Stimulated activated memory B cell treated with anti-CD40 and anti-IgM and Interleukin-4, amounts not matched to agents 10 μg/mL and 1 μg/mL and 100 μg/mL, for 72 hours (primary cell): ENCODE data around the gene SLC47A2.
A peak's percentile ranks its signal among the peaks of the same experiment; 100 is the strongest.

Source experiments
- ATAC-seq: fragments of 150-1000 bp; cut with Tn5 transposase; 2 replicates; pipeline ENCODE4 v1.10.0; 2021
- H3K27ac Mint-ChIP-seq: one replicate; pipeline ENCODE4 v1.8.0; 2022; ENCODE audit warnings: mild to moderate bottlenecking, mixed read lengths
- H3K27me3 Mint-ChIP-seq: one replicate; pipeline ENCODE4 v1.8.0; 2022; ENCODE audit warnings: mixed read lengths
- H3K36me3 Mint-ChIP-seq: one replicate; pipeline ENCODE4 v1.8.0; 2022; ENCODE audit warnings: mixed read lengths
- H3K4me1 Mint-ChIP-seq: one replicate; pipeline ENCODE4 v1.8.0; 2022; ENCODE audit warnings: mixed read lengths
- H3K4me3 Mint-ChIP-seq: one replicate; pipeline ENCODE4 v1.8.0; 2022; ENCODE audit warnings: mild to moderate bottlenecking, moderate library complexity, mixed read lengths
- H3K9me3 Mint-ChIP-seq: one replicate; pipeline ENCODE4 v1.8.0; 2022; ENCODE audit warnings: mixed read lengths

SLC47A2 gene

GRCh38 chr17:19752216-19753050 is 36.0 kb upstream of the SLC47A2 start:
- peaks cover 21% of the 10 kb centered on the region for H3K27me3 Mint-ChIP-seq
- no peak overlapping the region for H3K4me3 Mint-ChIP-seq
- H3K36me3 Mint-ChIP-seq = no peaks in the 10 kb centered on the region
- H3K9me3 Mint-ChIP-seq = no peaks in the 10 kb centered on the region
- peak overlapping the region; percentile 40 for H3K27ac Mint-ChIP-seq
- H3K4me1 Mint-ChIP-seq = peaks cover 52% of the 10 kb centered on the region
- ATAC-seq = no peak

GRCh38 chr17:19750835-19751234 is 34.5 kb upstream of the SLC47A2 start:
- H3K27me3 Mint-ChIP-seq = peaks cover 21% of the 10 kb centered on the region
- ATAC-seq = no peak
- H3K36me3 Mint-ChIP-seq = no peaks in the 10 kb centered on the region
- no peak overlapping the region for H3K27ac Mint-ChIP-seq
- H3K9me3 Mint-ChIP-seq = no peaks in the 10 kb centered on the region
- H3K4me1 Mint-ChIP-seq = peaks cover 39% of the 10 kb centered on the region
- H3K4me3 Mint-ChIP-seq = no peak overlapping the region

DNA sequence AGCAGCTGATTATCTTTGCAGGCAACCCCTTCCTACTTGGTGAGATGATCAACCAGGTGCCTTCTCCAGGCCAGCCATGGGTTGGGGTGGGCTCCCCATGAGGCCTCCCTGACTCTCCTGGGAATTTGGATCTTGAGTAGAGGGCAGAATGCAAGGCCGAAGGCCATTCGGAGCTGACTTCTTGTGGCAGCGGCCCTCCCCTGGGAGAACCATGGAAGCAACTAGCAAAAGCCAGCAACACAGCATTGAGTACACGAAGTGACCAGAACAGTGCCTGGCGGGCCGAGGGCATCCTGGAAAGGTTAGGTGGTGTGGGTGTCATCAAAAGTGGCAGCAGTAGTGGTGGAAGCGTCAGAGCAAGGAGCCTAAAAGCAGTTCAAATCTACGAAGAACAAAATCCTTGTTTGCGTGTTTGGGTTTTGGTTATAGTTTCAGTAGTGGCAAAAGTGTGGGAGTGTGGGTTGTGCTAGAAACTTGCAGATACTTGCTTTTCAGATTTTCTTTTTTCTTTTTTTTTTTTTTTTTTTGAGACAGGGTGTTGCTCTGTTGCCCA is 33.7 kb upstream of the SLC47A2 start:
- ATAC-seq = no peak
- no peaks in the 10 kb centered on the region for H3K36me3 Mint-ChIP-seq
- peaks cover 35% of the 10 kb centered on the region for H3K4me1 Mint-ChIP-seq
- H3K27ac Mint-ChIP-seq = no peak overlapping the region
- H3K27me3 Mint-ChIP-seq = peaks cover 21% of the 10 kb centered on the region
- H3K9me3 Mint-ChIP-seq = no peaks in the 10 kb centered on the region
- H3K4me3 Mint-ChIP-seq = no peak overlapping the region

DNA sequence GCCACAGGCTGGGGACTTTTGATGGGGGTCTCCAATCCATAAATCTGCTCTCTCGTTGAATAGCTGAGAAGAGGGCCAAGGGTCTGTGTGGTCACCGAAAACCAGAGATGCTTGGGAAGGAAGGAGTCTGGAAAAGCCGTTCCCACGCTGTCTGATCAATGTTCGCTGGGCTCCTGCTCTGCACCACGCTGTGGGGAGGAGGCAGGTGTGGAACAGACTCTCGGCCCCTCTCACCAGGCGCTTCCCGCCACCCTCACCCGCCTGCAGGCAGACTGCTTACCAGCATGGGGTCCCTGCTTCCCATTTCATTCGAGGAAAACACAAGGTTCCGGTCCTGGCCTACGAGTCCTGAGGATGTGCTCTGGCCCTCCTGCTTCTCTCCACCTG is 32.4 kb upstream of the SLC47A2 start:
- ATAC-seq = no peak

DNA sequence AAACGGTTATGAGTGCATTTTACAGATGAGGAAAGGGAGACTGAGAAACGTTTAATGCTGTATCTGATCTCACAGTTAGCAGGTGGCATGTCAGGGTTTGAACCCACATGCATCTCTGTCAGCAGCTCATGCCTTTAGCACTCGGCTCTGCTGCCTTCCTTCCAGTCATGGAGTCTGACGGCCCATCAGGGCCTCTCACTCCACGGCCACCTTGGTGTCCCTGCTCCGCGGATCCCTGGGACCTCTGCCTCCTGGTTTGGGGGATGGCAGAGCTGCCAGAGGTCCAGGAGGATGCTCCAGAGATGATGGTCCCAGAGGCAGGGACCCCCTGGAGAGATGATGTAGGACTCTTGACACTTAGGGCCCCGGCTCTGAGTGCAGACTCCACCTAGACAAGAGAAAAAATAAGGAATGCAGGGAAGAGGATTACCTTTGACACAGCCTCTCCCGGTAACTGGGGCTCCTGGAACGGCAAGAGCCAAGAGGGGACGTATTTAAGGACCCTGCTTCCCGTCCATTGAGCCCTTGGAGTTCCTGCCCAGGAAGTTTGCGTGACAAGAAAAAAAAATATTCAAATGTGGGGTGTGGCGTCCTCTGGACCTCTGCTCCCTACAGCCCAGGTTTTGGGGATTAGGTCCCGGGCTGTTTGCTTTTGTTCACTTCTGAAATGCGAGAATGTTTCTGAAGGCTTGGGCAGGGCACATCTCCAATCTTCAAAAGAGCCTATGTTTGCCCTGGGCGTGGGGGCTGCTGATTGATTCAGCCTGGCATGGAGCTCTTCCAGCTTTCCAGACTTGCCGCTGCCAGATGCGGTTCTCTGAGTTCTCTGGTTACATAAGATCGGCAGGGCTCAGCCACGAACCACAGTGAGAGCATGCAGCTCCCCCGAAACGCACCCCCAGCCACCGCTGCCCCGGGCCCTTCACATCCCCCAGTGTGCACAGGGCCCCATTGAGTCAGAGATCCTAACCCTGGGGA is 31.7 kb upstream of the SLC47A2 start, which contains the start of gene ALDH3A1:
Gene ALDH3A1 (minus strand): TSS at position 470 of the 978 bp plus-strand sequence. CDS start 3,169 bp downstream, outside the sequence.
- H3K27me3 Mint-ChIP-seq = peaks cover 21% of the 10 kb centered on the region
- no peaks in the 10 kb centered on the region for H3K9me3 Mint-ChIP-seq
- H3K4me1 Mint-ChIP-seq = peaks cover 26% of the 10 kb centered on the region
- ATAC-seq = no peak
- H3K27ac Mint-ChIP-seq = no peak within 1 kb of the TSS
- no peak within 1 kb of the TSS for H3K4me3 Mint-ChIP-seq
- H3K36me3 Mint-ChIP-seq = no peaks in the 10 kb centered on the region

More for the DNA sequence above, 32.4 kb upstream of the SLC47A2 start:
- Mint-ChIP-seq H3K9me3 (no peaks in the 10 kb centered on the region), H3K4me1 (peaks cover 32% of the 10 kb centered on the region), H3K27ac (no peak overlapping the region), H3K27me3 (peaks cover 21% of the 10 kb centered on the region), H3K4me3 (no peak overlapping the region), H3K36me3 (no peaks in the 10 kb centered on the region)

DNA sequence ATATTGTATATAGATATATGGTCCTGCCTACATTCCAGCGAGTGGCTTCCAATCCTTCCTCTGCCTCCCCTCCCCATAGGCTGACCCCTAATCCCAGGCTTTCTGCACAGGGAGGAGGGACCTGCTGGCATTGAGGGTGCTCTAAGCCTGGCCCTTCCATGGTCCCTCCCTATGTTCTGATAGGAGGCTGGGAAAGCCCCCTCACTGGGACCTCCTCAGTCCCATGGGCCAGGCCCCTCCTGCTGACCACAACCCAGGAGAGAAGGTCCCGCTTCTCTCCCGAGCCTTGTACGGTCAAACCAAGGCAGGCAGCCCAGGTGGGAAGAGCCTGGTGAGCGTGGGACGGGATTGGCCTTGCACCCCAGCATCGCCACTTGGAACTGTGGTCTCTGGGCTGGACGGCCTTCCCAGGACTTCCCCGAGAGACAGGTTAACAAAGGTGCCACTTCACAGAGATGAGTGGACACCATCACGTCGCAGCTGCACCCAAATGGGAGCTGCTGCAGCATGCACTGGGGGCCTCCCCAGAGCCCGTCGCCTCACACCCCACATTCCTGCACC is 30.9 kb upstream of the SLC47A2 start:
- H3K4me3 Mint-ChIP-seq = no peak overlapping the region
- no peaks in the 10 kb centered on the region for H3K36me3 Mint-ChIP-seq
- H3K4me1 Mint-ChIP-seq = peaks cover 18% of the 10 kb centered on the region
- ATAC-seq = no peak
- no peak overlapping the region for H3K27ac Mint-ChIP-seq
- no peaks in the 10 kb centered on the region for H3K9me3 Mint-ChIP-seq
- peaks cover 21% of the 10 kb centered on the region for H3K27me3 Mint-ChIP-seq

DNA sequence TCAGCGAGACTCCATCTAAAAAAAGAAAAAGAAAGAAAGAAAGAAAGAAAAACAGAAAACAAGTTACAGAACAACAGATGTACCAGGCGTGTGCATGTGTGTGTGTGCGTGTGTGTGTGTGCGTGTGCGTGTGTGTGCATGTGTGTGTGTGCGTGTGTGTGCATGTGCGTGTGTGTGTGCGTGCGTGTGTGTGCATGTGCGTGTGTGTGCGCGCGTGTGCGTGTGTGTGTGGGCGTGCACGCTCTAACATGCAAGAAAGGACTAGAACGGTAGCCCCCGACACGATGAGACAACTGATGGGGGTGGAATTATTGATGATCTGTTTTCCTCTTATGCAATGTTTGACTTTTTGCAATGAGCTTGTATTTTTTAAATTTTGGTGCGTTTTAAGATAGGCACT is 30.1 kb upstream of the SLC47A2 start:
- H3K4me3 Mint-ChIP-seq = no peak overlapping the region
- H3K36me3 Mint-ChIP-seq = no peaks in the 10 kb centered on the region
- no peaks in the 10 kb centered on the region for H3K9me3 Mint-ChIP-seq
- no peak for ATAC-seq
- H3K4me1 Mint-ChIP-seq = peaks cover 13% of the 10 kb centered on the region
- H3K27ac Mint-ChIP-seq = no peak overlapping the region
- H3K27me3 Mint-ChIP-seq = peaks cover 21% of the 10 kb centered on the region

- peak; percentile 83 for ATAC-seq
- Mint-ChIP-seq H3K27ac (peak overlapping the region; percentile 77), H3K27me3 (peaks cover 21% of the 10 kb centered on the region), H3K4me3 (peak overlapping the region; percentile 85), H3K36me3 (no peaks in the 10 kb centered on the region), H3K9me3 (no peaks in the 10 kb centered on the region), H3K4me1 (peaks cover 13% of the 10 kb centered on the region)
Observed at GRCh38 chr17:19744922-19745757, 28.8 kb upstream of the SLC47A2 start.

GRCh38 chr17:19744492-19744891 is 28.1 kb upstream of the SLC47A2 start:
- Mint-ChIP-seq H3K4me1 (peaks cover 13% of the 10 kb centered on the region), H3K4me3 (peak overlapping the region; percentile 85), H3K27ac (peak overlapping the region; percentile 77), H3K9me3 (no peaks in the 10 kb centered on the region), H3K27me3 (peaks cover 20% of the 10 kb centered on the region), H3K36me3 (no peaks in the 10 kb centered on the region)
- ATAC-seq = peak; percentile 11

- peaks cover 13% of the 10 kb centered on the region for H3K4me1 Mint-ChIP-seq
- H3K9me3 Mint-ChIP-seq = no peaks in the 10 kb centered on the region
- H3K27me3 Mint-ChIP-seq = peaks cover 9% of the 10 kb centered on the region
- peak overlapping the region; percentile 55 for H3K4me3 Mint-ChIP-seq
- H3K36me3 Mint-ChIP-seq = no peaks in the 10 kb centered on the region
- H3K27ac Mint-ChIP-seq = peak overlapping the region; percentile 77
- no peak for ATAC-seq
Observed at GRCh38 chr17:19743101-19744100, 27.0 kb upstream of the SLC47A2 start.

GRCh38 chr17:19742495-19742894 is 26.1 kb upstream of the SLC47A2 start:
- no peak for ATAC-seq
- Mint-ChIP-seq H3K36me3 (no peaks in the 10 kb centered on the region), H3K4me3 (no peak overlapping the region), H3K27me3 (no peaks in the 10 kb centered on the region), H3K9me3 (no peaks in the 10 kb centered on the region), H3K4me1 (peaks cover 13% of the 10 kb centered on the region), H3K27ac (no peak overlapping the region)

DNA sequence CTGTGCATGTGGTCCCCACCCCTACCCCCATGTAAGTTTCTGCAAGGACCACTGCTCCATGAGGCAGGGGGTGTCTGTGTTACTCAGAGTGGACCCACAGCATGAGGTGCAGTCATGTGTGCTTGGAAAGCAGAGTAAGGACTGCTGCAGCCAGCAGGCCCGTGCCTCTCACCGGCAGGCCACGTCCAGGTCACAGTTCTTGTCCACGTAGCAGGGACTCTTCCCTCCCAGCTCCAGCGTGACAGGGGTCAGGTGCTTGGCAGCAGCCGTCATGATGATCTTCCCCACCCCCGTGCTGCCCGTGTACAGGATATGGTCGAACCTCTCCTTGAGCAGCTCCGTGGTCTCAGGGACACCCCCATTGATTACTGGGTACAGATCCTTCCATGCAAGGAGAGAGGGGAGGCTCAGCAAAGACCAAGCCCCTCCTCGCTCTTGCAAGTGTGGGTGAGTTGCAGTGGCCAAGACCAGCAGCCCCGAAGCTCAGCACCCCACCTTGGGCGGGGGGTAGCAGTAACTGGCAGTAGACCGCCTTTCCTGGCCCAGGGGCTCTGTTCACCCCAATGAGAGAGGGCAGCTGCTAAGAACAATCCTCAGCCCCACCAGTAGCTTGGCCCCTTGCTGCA is 25.6 kb upstream of the SLC47A2 start:
- no peak overlapping the region for H3K27ac Mint-ChIP-seq
- no peaks in the 10 kb centered on the region for H3K36me3 Mint-ChIP-seq
- ATAC-seq = no peak
- H3K4me1 Mint-ChIP-seq = peaks cover 13% of the 10 kb centered on the region
- no peaks in the 10 kb centered on the region for H3K27me3 Mint-ChIP-seq
- no peak overlapping the region for H3K4me3 Mint-ChIP-seq
- H3K9me3 Mint-ChIP-seq = no peaks in the 10 kb centered on the region

- H3K4me1 Mint-ChIP-seq = peaks cover 13% of the 10 kb centered on the region
- H3K9me3 Mint-ChIP-seq = no peaks in the 10 kb centered on the region
- ATAC-seq = no peak
- H3K4me3 Mint-ChIP-seq = no peak overlapping the region
- no peak overlapping the region for H3K27ac Mint-ChIP-seq
- no peaks in the 10 kb centered on the region for H3K27me3 Mint-ChIP-seq
- no peaks in the 10 kb centered on the region for H3K36me3 Mint-ChIP-seq
Observed at GRCh38 chr17:19740933-19741332, 24.5 kb upstream of the SLC47A2 start.
